DND-41 (cell line): ENCODE data around the gene WNT2.

ENCODE experiments used
- CTCF ChIP-seq: IDR thresholded peaks from 2 replicates; pipeline ENCODE4 v1.5.1; 2012; ENCODE audit warnings: borderline replicate concordance, low read length, moderate library complexity, mild to moderate bottlenecking; ENCODE audit not compliant: poor library complexity, severe bottlenecking; ENCODE audit errors: extremely low read depth
- EZH2 ChIP-seq: IDR thresholded peaks from 3 replicates; pipeline ENCODE4 v1.6.1; 2012; ENCODE audit warnings: borderline replicate concordance, low read depth, mild to moderate bottlenecking, moderate library complexity, low read length, inconsistent platforms; ENCODE audit not compliant: severe bottlenecking

- TF ChIP-seq CTCF (no peak), EZH2 (no peak)
Measured at GRCh38 chr7:117238937-117239336, 83.9 kb downstream of the WNT2 start.
